ENCODE measurements around the gene LCA5L.

DNA sequence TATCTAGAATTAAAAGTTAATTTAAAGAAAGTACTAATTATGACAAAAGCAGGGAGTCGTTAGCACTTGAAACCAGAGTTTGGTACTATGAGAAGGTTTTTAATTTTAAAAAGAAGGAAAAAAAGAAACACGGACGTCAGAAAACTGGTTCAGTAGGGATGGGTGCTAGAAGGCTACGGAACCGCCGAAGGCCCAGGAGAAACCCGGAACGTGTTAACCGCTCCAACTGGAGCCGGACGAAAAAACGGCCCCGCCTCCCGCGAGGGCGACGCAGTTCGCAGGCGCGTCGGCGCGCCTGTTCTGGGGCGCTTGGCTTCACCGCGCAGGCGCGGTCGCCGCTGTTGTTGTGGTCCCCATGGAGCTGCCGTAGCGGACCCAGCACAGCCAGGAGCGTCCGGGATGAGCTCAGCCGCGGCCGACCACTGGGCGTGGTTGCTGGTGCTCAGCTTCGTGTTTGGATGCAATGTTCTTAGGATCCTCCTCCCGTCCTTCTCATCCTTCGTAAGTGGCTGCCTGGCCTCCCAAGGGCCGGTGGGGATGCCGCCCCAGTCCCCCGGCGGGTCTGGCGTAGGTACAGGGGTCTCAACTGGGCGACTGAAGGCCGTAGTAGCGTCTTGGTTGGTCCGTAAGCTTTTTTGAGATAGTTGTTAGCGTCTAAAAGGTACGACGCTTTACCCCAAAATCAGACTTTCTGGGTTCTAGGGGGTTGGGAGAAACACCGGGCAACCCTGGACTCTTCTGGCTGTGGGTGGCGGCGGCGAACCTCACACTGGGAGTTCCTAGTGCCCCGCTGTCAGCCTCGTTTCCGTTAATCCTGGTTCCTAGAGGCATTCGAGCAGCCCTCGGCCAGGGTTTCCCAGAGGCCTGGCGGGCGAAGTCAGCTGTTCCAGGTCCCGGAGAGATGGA, 65.3 kb downstream of the LCA5L start:
- TF ChIP-seq CEBPG (CRISPR knock-in tag; IDR thresholded peaks at IDR 0.05): no peak
- peak; percentile 66; the same call in 1 of the 2 replicates for TF ChIP-seq PHF21A (CRISPR knock-in tag; IDR thresholded peaks at IDR 0.05)
- TF ChIP-seq, protein P1, sequence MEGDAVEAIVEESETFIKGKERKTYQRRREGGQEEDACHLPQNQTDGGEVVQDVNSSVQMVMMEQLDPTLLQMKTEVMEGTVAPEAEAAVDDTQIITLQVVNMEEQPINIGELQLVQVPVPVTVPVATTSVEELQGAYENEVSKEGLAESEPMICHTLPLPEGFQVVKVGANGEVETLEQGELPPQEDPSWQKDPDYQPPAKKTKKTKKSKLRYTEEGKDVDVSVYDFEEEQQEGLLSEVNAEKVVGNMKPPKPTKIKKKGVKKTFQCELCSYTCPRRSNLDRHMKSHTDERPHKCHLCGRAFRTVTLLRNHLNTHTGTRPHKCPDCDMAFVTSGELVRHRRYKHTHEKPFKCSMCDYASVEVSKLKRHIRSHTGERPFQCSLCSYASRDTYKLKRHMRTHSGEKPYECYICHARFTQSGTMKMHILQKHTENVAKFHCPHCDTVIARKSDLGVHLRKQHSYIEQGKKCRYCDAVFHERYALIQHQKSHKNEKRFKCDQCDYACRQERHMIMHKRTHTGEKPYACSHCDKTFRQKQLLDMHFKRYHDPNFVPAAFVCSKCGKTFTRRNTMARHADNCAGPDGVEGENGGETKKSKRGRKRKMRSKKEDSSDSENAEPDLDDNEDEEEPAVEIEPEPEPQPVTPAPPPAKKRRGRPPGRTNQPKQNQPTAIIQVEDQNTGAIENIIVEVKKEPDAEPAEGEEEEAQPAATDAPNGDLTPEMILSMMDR (CRISPR knock-in tag; IDR thresholded peaks at IDR 0.05): no peak
- no peak for TF ChIP-seq EP300 (IDR thresholded peaks at IDR 0.05; ENCODE audit: low read depth in 2 of 2, low read length in 2 of 2)
- TF ChIP-seq EP300 (CRISPR knock-in tag; IDR thresholded peaks at IDR 0.05; ENCODE audit: borderline replicate concordance): no peak
- no peak for TF ChIP-seq TP53 (CRISPR knock-in tag; conservative IDR thresholded peaks at IDR 0.05)
- no peak for TF ChIP-seq ZNF713 (CRISPR knock-in tag; IDR thresholded peaks at IDR 0.05)
